ENCODE data around the gene ERBB2.

- TF ChIP-seq CTCF (IDR thresholded peaks at IDR 0.05): no peak
- TF ChIP-seq EP300 (IDR thresholded peaks at IDR 0.05): no peak
- TF ChIP-seq POLR2AphosphoS5 (IDR thresholded peaks at IDR 0.05): no peak
Measured at GRCh38 chr17:39772987-39773934, 73.4 kb downstream of the ERBB2 start.

Measured in upper lobe of left lung (tissue), 4 donors.